Stimulated activated CD8-positive, alpha-beta memory T cell treated with anti-CD3 and anti-CD28 coated beads, Interleukin-2, amount 100 ng/mL, for 1 hour (primary cell): ENCODE results near the gene PRKAA1.
A peak's percentile ranks its signal among the peaks of the same experiment; 100 is the strongest.
"Not testable (repeated sequence)": the region's sequence is repeated elsewhere in the genome, so short reads cannot be mapped to it uniquely, and the experiment has no call there.

Experiments
- DNase-seq, 2 donors: peaks; one replicate each; pipeline ENCODE4 v3.0.0-alpha.2; 2020; ENCODE audit warnings: low read depth in 2 of 2

The PRKAA1 gene

GRCh38 chr5:40826489-40827187 lies 28.5 kb upstream of the PRKAA1 start:
- no peak for DNase-seq

GRCh38 chr5:40825461-40826043 lies 27.4 kb upstream of the PRKAA1 start:
- DNase-seq = not testable (repeated sequence)

GRCh38 chr5:40823459-40823858 lies 25.3 kb upstream of the PRKAA1 start:
- DNase-seq = no peak

GRCh38 chr5:40813698-40814281 lies 15.6 kb upstream of the PRKAA1 start:
- DNase-seq = no peak

- no peak for DNase-seq
Observed at GRCh38 chr5:40812125-40812524, 14.0 kb upstream of the PRKAA1 start.

- DNase-seq = no peak
Observed at GRCh38 chr5:40801771-40802562, 3.8 kb upstream of the PRKAA1 start.

GRCh38 chr5:40799258-40799657 lies 1.1 kb upstream of the PRKAA1 start:
- DNase-seq = no peak

GRCh38 chr5:40798801-40799210 lies 632 bp upstream of the PRKAA1 start:
- DNase-seq = no peak

- DNase-seq = peak; percentile 48 to 58
Observed at GRCh38 chr5:40797273-40798011, 732 bp downstream of the PRKAA1 start.

GRCh38 chr5:40796487-40796889 lies 1.7 kb downstream of the PRKAA1 start:
- DNase-seq = no peak

GRCh38 chr5:40794877-40795276 lies 3.3 kb downstream of the PRKAA1 start:
- DNase-seq = not testable (repeated sequence)

GRCh38 chr5:40794340-40794739 lies 3.8 kb downstream of the PRKAA1 start:
- not testable (repeated sequence) for DNase-seq

GRCh38 chr5:40792691-40793090 lies 5.5 kb downstream of the PRKAA1 start:
- DNase-seq = not testable (repeated sequence)

GRCh38 chr5:40791715-40792139 lies 6.4 kb downstream of the PRKAA1 start:
- no peak for DNase-seq

GRCh38 chr5:40790947-40791593 lies 7.1 kb downstream of the PRKAA1 start:
- no peak for DNase-seq

GRCh38 chr5:40788941-40789340 lies 9.2 kb downstream of the PRKAA1 start:
- DNase-seq = not testable (repeated sequence)

- DNase-seq = no peak
Observed at GRCh38 chr5:40787986-40788385, 10.2 kb downstream of the PRKAA1 start.

GRCh38 chr5:40786664-40787063 lies 11.5 kb downstream of the PRKAA1 start:
- DNase-seq = not testable (repeated sequence)

- no peak for DNase-seq
Observed at GRCh38 chr5:40784916-40785315, 13.3 kb downstream of the PRKAA1 start.

- no peak for DNase-seq
Observed at GRCh38 chr5:40784027-40784653, 14.0 kb downstream of the PRKAA1 start.
